ENCODE results near the gene NHLRC1.

- TF ChIP-seq NANOG (IDR thresholded peaks at IDR 0.05; ENCODE audit: borderline replicate concordance) (no peak), EZH2phosphoT487 (IDR thresholded peaks at IDR 0.05; ENCODE audit: unreplicated experiment) (no peak), CTCF (conservative IDR thresholded peaks at IDR 0.05; ENCODE audit: low read depth in 2 of 2) (no peak), EZH2 (IDR thresholded peaks at IDR 0.05; ENCODE audit: low read depth, unreplicated experiment) (no peak), POLR2AphosphoS5 (IDR thresholded peaks at IDR 0.05; ENCODE audit: low read depth) (no peak), REST (IDR thresholded peaks at IDR 0.05; ENCODE audit: unreplicated experiment) (no peak), ZNF114 (CRISPR knock-in tag; IDR thresholded peaks at IDR 0.05) (no peak)
These were observed 7.1 kb downstream of the NHLRC1 start for GRCh38 chr6:18115356-18115755.

Measured in GM23338 (cell line).